ENCODE data around the gene CDC5L.
"Not testable (repeated sequence)": the region's sequence is repeated elsewhere in the genome, so short reads cannot be mapped to it uniquely, and the experiment has no call there.

The CDC5L gene

GRCh38 chr6:44415873-44416502 lies 28.5 kb downstream of the CDC5L start:
- no peak for DNase-seq

GRCh38 chr6:44422531-44422930 lies 35.0 kb downstream of the CDC5L start:
- no peak for DNase-seq

GRCh38 chr6:44423306-44423705 lies 35.8 kb downstream of the CDC5L start:
- DNase-seq = no peak

- no peak for DNase-seq
Observed at GRCh38 chr6:44425951-44426350, 38.4 kb downstream of the CDC5L start.

GRCh38 chr6:44428682-44429081 lies 41.2 kb downstream of the CDC5L start:
- no peak for DNase-seq

- no peak for DNase-seq
Observed at GRCh38 chr6:44430326-44430725, 42.8 kb downstream of the CDC5L start.

- DNase-seq = peak in 1 of 2 experiments; percentile 9
Observed at GRCh38 chr6:44431118-44431725, 43.7 kb downstream of the CDC5L start.

- DNase-seq = no peak
Observed at GRCh38 chr6:44432227-44432626, 44.7 kb downstream of the CDC5L start.

GRCh38 chr6:44432726-44433125 lies 45.2 kb downstream of the CDC5L start:
- no peak for DNase-seq

- no peak for DNase-seq
Observed at GRCh38 chr6:44435500-44435899, 48.0 kb downstream of the CDC5L start.

GRCh38 chr6:44438827-44439226 lies 51.3 kb downstream of the CDC5L start:
- DNase-seq = no peak

GRCh38 chr6:44439270-44440045 lies 52.0 kb downstream of the CDC5L start:
- no peak for DNase-seq

- no peak for DNase-seq
Observed at GRCh38 chr6:44441091-44441855, 53.8 kb downstream of the CDC5L start.

GRCh38 chr6:44442236-44442635 lies 54.7 kb downstream of the CDC5L start:
- no peak for DNase-seq

- no peak for DNase-seq
Observed at GRCh38 chr6:44442833-44443444, 55.4 kb downstream of the CDC5L start.

- DNase-seq = no peak
Observed at GRCh38 chr6:44444853-44445252, 57.3 kb downstream of the CDC5L start.

- no peak for DNase-seq
Observed at GRCh38 chr6:44446626-44447300, 59.3 kb downstream of the CDC5L start.

- DNase-seq = not testable (repeated sequence)
Observed at GRCh38 chr6:44449181-44449580, 61.7 kb downstream of the CDC5L start.

GRCh38 chr6:44451803-44452695 lies 64.5 kb downstream of the CDC5L start:
- DNase-seq = no peak

GRCh38 chr6:44452725-44453124 lies 65.2 kb downstream of the CDC5L start:
- no peak for DNase-seq

- no peak for DNase-seq
Observed at GRCh38 chr6:44453146-44453545, 65.6 kb downstream of the CDC5L start.
